CD4-positive, alpha-beta T cell treated with Interferon gamma for 1 hour (primary cell): ENCODE data around the gene MEGF11.

Source experiments
- DNase-seq: peaks from one replicate; pipeline ENCODE4 v3.0.0-alpha.2; 2020

Gene MEGF11

GRCh38 chr15:65929573-65929972, 324.0 kb downstream of the MEGF11 start:
- DNase-seq: no peak

- no peak for DNase-seq
Observed at GRCh38 chr15:65927545-65927944, 326.0 kb downstream of the MEGF11 start.

- DNase-seq: no peak
Observed at GRCh38 chr15:65926899-65927298, 326.7 kb downstream of the MEGF11 start.

GRCh38 chr15:65926459-65926858, 327.1 kb downstream of the MEGF11 start:
- no peak for DNase-seq

GRCh38 chr15:65925338-65925737, 328.2 kb downstream of the MEGF11 start:
- DNase-seq: no peak

- no peak for DNase-seq
Observed at GRCh38 chr15:65924004-65924403, 329.5 kb downstream of the MEGF11 start.

- DNase-seq: no peak
Observed at GRCh38 chr15:65923264-65923663, 330.3 kb downstream of the MEGF11 start.

- DNase-seq: no peak
Observed at GRCh38 chr15:65922621-65923020, 330.9 kb downstream of the MEGF11 start.

GRCh38 chr15:65921780-65922179, 331.8 kb downstream of the MEGF11 start:
- no peak for DNase-seq

GRCh38 chr15:65920825-65921309, 332.7 kb downstream of the MEGF11 start:
- no peak for DNase-seq

- no peak for DNase-seq
Observed at GRCh38 chr15:65920121-65920520, 333.4 kb downstream of the MEGF11 start.

- DNase-seq: no peak
Observed at GRCh38 chr15:65919353-65919752, 334.2 kb downstream of the MEGF11 start.

GRCh38 chr15:65918945-65919344, 334.6 kb downstream of the MEGF11 start:
- DNase-seq: no peak

GRCh38 chr15:65918357-65918920, 335.1 kb downstream of the MEGF11 start:
- no peak for DNase-seq

GRCh38 chr15:65917936-65918335, 335.6 kb downstream of the MEGF11 start:
- no peak for DNase-seq

GRCh38 chr15:65917407-65917756, 336.2 kb downstream of the MEGF11 start:
- DNase-seq: no peak

- peak; percentile 35 for DNase-seq
Observed at GRCh38 chr15:65916664-65917406, 336.7 kb downstream of the MEGF11 start.

- no peak for DNase-seq
Observed at GRCh38 chr15:65916041-65916663, 337.4 kb downstream of the MEGF11 start.

GRCh38 chr15:65914981-65915925, 338.3 kb downstream of the MEGF11 start:
- DNase-seq: no peak

- no peak for DNase-seq
Observed at GRCh38 chr15:65914386-65914785, 339.2 kb downstream of the MEGF11 start.

GRCh38 chr15:65913631-65914199, 339.8 kb downstream of the MEGF11 start:
- no peak for DNase-seq

- DNase-seq: no peak
Observed at GRCh38 chr15:65912235-65912634, 341.3 kb downstream of the MEGF11 start.

GRCh38 chr15:65910341-65910740, 343.2 kb downstream of the MEGF11 start:
- no peak for DNase-seq
